Ovary (tissue), 9 donors: Measurements from ENCODE around the gene VCAN. TPM values are rescaled to one million over a fixed set of nuclear protein-coding genes. Genes with fewer than 3 reads are reported as not detected.

Source experiments
- DNase-seq, 5 donors: peaks; one replicate each; pipeline ENCODE4 v3.0.0-alpha.2; 2019 to 2020
- H3K27ac ChIP-seq, 2 donors: fragments of 200-600 bp; one replicate each; pipeline versions ENCODE4 v1.5.1 to v1.8.0; 2019 to 2022
- H3K27me3 ChIP-seq: fragments of 200-600 bp; one replicate; pipeline ENCODE4 v1.8.0; 2022
- H3K36me3 ChIP-seq: fragments of 200-600 bp; sonication (generic); one replicate; pipeline ENCODE4 v1.5.1; 2019
- H3K4me1 ChIP-seq: one replicate; pipeline ENCODE4 v1.8.1; 2013; ENCODE audit warnings: mild to moderate bottlenecking, moderate library complexity; ENCODE audit not compliant: insufficient read depth
- H3K4me3 ChIP-seq: fragments of 200-600 bp; sonication (generic); one replicate; pipeline ENCODE4 v1.5.1; 2017
- H3K9me3 ChIP-seq, 2 donors: fragments of 200-600 bp in 1 of 2; sonication (generic) in 1 of 2; one replicate each; pipeline versions ENCODE4 v1.5.1 to v1.8.1; 2013 to 2019; ENCODE audit warnings: mild to moderate bottlenecking in 1 of 2, moderate library complexity in 1 of 2
- CTCF ChIP-seq, 3 donors: fragments of 450-650 bp in 2 of 3; fragments of 200-600 bp in 1 of 3; IDR thresholded peaks; one replicate each; pipeline versions ENCODE4 v1.5.1 to v1.8.0; 2016 to 2022; ENCODE audit warnings: antibody characterized with exemption in 3 of 3, mild to moderate bottlenecking in 1 of 3
- EP300 ChIP-seq: sonication (generic); formaldehyde crosslinking; IDR thresholded peaks from one replicate; pipeline ENCODE4 v1.6.1; 2017; ENCODE audit warnings: antibody characterized with exemption
- POLR2A ChIP-seq: fragments of 450-650 bp; IDR thresholded peaks from one replicate; pipeline ENCODE4 v1.6.1; 2017; ENCODE audit warnings: antibody characterized with exemption, mild to moderate bottlenecking, moderate library complexity
- WGBS, 3 donors: extraction: QIAGEN DNeasy Blood & Tissue Kit in 1 of 3; methylation state at CpG; one replicate each; pipeline versions ENCODE4 v1.1.5 to v1.1.7; 2013 to 2017; 5-methylcytosine and 5-hydroxymethylcytosine counted together
- intact Hi-C, 4 donors: fragments of 100-400 bp; cut with DNase I; formaldehyde crosslinking; loops; one replicate each; pipeline versions ENCODE4 v1.11.0 to v1.15.1; 2022 to 2023
- polyA plus RNA-seq, 2 donors: library from polyadenylated mRNA; stranded (reverse); fragments of 200-250 nt in 1 of 2; fragments of 350-450 nt in 1 of 2; fragmentation: Illumina TruSeq in 1 of 2; extraction: RNeasy Lipid Tissue Mini Kit (QIAGEN cat#74804) in 1 of 2; gene quantifications; one replicate each; pipeline ENCODE4 v1.2.3, GENCODE V29; 2013 to 2014
- total RNA-seq, 7 donors: library from RNA; depleted of rRNA in 2 of 7; stranded (reverse); fragments of >200 nt in 2 of 7; fragmentation: NEBNext Ultra II Directional in 3 of 7; extraction: Animal tissue kit (Norgen Biotek cat#: 25700) in 3 of 7; gene quantifications; one replicate each; pipeline versions ENCODE4 v1.1.0 to v1.2.4, GENCODE V29; 2016 to 2023
- donor health status: DM: no; HTN: no; CAD: no; lungs with moderate emphysema.
- donor health status: DM: no; HTN: no; CAD: no.
- donor health status: Bipolar disorder and iron deficiency.
- donor health status: DM: yes; HTN: yes; CAD: no.
- donor health status: DM: no; HTN: no; CAD: no.
- donor health status: DM: yes; HTN: yes; CAD: no.

Gene VCAN
- total and polyA plus RNA-seq, 9 donors, result 2.2 to 21.3 (median 7.3) TPM

GRCh38 chr5:83572271-83572670 is 100.7 kb downstream of the VCAN start:
- DNase-seq, result no peak
- Histone ChIP-seq H3K4me1 (no peaks in the 10 kb centered on the region), H3K9me3 (no peaks in the 10 kb centered on the region), H3K27me3 (no peaks in the 10 kb centered on the region), H3K4me3 (no peak overlapping the region), H3K36me3 (no peaks in the 10 kb centered on the region), H3K27ac (no peak overlapping the region)
- WGBS, 3 donors, result 84 to 92% (median 89%) methylated on average over 5 of the region's 5 CpGs
- intact Hi-C loops, result no loop called here
- TF ChIP-seq CTCF (IDR thresholded peaks at IDR 0.05), result no peak
- TF ChIP-seq POLR2A, result no peak
- TF ChIP-seq EP300, result no peak

DNA sequence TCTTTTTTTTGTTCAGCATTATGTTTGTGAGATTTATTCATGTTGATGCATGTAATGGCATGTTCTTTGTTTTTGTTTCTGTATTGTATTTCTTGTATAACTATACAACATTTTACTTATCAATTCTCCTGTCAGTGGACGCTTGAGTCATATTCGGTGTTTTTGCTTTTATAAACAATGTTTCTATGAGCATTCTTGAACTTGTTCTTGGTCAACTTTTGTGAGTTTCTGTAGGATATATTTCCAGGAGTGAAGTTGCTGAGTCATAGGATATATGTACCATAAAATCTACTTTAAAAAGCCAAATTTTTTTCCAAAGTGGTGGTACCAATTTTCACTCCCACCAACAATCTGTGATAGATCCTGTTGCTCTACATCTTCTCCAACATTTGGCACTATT is 104.8 kb downstream of the VCAN start:
- H3K27me3 ChIP-seq, result no peaks in the 10 kb centered on the region
- H3K4me1 ChIP-seq, result no peaks in the 10 kb centered on the region
- no peak for DNase-seq
- H3K27ac ChIP-seq, result no peak overlapping the region
- no peaks in the 10 kb centered on the region for H3K36me3 ChIP-seq
- H3K9me3 ChIP-seq, result no peaks in the 10 kb centered on the region
- intact Hi-C loops, result no loop called here
- TF ChIP-seq CTCF (IDR thresholded peaks at IDR 0.05) (no peak), EP300 (no peak), POLR2A (no peak)
- WGBS, 3 donors, result 92 to 100% (median 96%) methylated on average over 2 of the region's 2 CpGs
- H3K4me3 ChIP-seq, result no peak overlapping the region

- H3K27me3 ChIP-seq, result no peaks in the 10 kb centered on the region
- H3K4me3 ChIP-seq, result no peak overlapping the region
- 56 to 59% (median 58%) methylated on average over 4 of the region's 4 CpGs for WGBS, 3 donors
- no peak for DNase-seq
- TF ChIP-seq POLR2A, result no peak
- no peak for TF ChIP-seq CTCF (IDR thresholded peaks at IDR 0.05)
- no peak for TF ChIP-seq EP300
- no peaks in the 10 kb centered on the region for H3K9me3 ChIP-seq
- intact Hi-C loops, result no loop called here
- no peak overlapping the region for H3K27ac ChIP-seq
- no peaks in the 10 kb centered on the region for H3K4me1 ChIP-seq
- H3K36me3 ChIP-seq, result no peaks in the 10 kb centered on the region
These were observed 105.6 kb downstream of the VCAN start for GRCh38 chr5:83577036-83577636.

GRCh38 chr5:83583859-83584258 is 112.3 kb downstream of the VCAN start:
- Histone ChIP-seq H3K4me1 (peaks cover 6% of the 10 kb centered on the region), H3K27ac (no peak overlapping the region), H3K9me3 (no peaks in the 10 kb centered on the region), H3K36me3 (no peaks in the 10 kb centered on the region), H3K4me3 (no peak overlapping the region), H3K27me3 (no peaks in the 10 kb centered on the region)
- no peak for DNase-seq
- intact Hi-C loops, result no loop called here
- TF ChIP-seq CTCF (IDR thresholded peaks at IDR 0.05) (no peak), EP300 (no peak), POLR2A (no peak)
